ENCODE data around the gene DDC. TPM values are rescaled to one million over a fixed set of nuclear protein-coding genes. Genes with fewer than 3 reads are reported as not detected.
"Not testable (repeated sequence)": the region's sequence is repeated elsewhere in the genome, so short reads cannot be mapped to it uniquely, and the experiment has no call there.

DDC gene
- total RNA-seq, 1 donor from 2014 or later, result not detected

GRCh38 chr7:50540785-50541579 is 24.2 kb downstream of the DDC start:
- Mint-ChIP-seq H3K27me3 (ENCODE audit: low read depth) (no peaks in the 10 kb centered on the region), H3K36me3 (ENCODE audit: low read depth) (no peaks in the 10 kb centered on the region), H3K9me3 (no peaks in the 10 kb centered on the region), H3K4me1 (ENCODE audit: low read depth) (no peaks in the 10 kb centered on the region), H3K4me3 (ENCODE audit: low read depth) (no peak overlapping the region), H3K27ac (no peak overlapping the region)
- no peak for DNase-seq (ENCODE audit: low spot score)
- intact Hi-C loops (cut with micrococcal nuclease), result no loop called here

GRCh38 chr7:50539725-50540124 is 25.5 kb downstream of the DDC start:
- no peaks in the 10 kb centered on the region for H3K36me3 Mint-ChIP-seq (ENCODE audit: low read depth)
- H3K9me3 Mint-ChIP-seq, result no peaks in the 10 kb centered on the region
- H3K27ac Mint-ChIP-seq, result no peak overlapping the region
- DNase-seq (ENCODE audit: low spot score), result no peak
- intact Hi-C loops (cut with micrococcal nuclease), result no loop called here
- H3K27me3 Mint-ChIP-seq (ENCODE audit: low read depth), result no peaks in the 10 kb centered on the region
- H3K4me1 Mint-ChIP-seq (ENCODE audit: low read depth), result peaks cover 4% of the 10 kb centered on the region
- no peak overlapping the region for H3K4me3 Mint-ChIP-seq (ENCODE audit: low read depth)

GRCh38 chr7:50538478-50538877 is 26.7 kb downstream of the DDC start:
- intact Hi-C loops (cut with micrococcal nuclease), result no loop called here
- DNase-seq (ENCODE audit: low spot score), result no peak
- H3K4me3 Mint-ChIP-seq (ENCODE audit: low read depth), result no peak overlapping the region
- H3K36me3 Mint-ChIP-seq (ENCODE audit: low read depth), result no peaks in the 10 kb centered on the region
- no peaks in the 10 kb centered on the region for H3K27me3 Mint-ChIP-seq (ENCODE audit: low read depth)
- H3K9me3 Mint-ChIP-seq, result no peaks in the 10 kb centered on the region
- no peak overlapping the region for H3K27ac Mint-ChIP-seq
- peaks cover 11% of the 10 kb centered on the region for H3K4me1 Mint-ChIP-seq (ENCODE audit: low read depth)

- Mint-ChIP-seq H3K9me3 (no peaks in the 10 kb centered on the region), H3K27me3 (ENCODE audit: low read depth) (peaks cover under 1% of the 10 kb centered on the region), H3K4me1 (ENCODE audit: low read depth) (peaks cover 13% of the 10 kb centered on the region), H3K27ac (no peak overlapping the region), H3K4me3 (ENCODE audit: low read depth) (no peak overlapping the region), H3K36me3 (ENCODE audit: low read depth) (no peaks in the 10 kb centered on the region)
- no peak for DNase-seq (ENCODE audit: low spot score)
- intact Hi-C loops (cut with micrococcal nuclease), result no loop called here
These were observed 27.8 kb downstream of the DDC start for GRCh38 chr7:50537417-50537816.

- H3K27ac Mint-ChIP-seq; intact Hi-C loops (cut with micrococcal nuclease); H3K27me3 Mint-ChIP-seq (ENCODE audit: low read depth); H3K9me3 Mint-ChIP-seq; DNase-seq (ENCODE audit: low spot score); H3K36me3 Mint-ChIP-seq (ENCODE audit: low read depth); H3K4me3 Mint-ChIP-seq (ENCODE audit: low read depth): not testable (repeated sequence)
- peaks cover 31% of the 10 kb centered on the region for H3K4me1 Mint-ChIP-seq (ENCODE audit: low read depth)
These were observed 29.9 kb downstream of the DDC start for GRCh38 chr7:50535291-50535711.

- intact Hi-C loops (cut with micrococcal nuclease), result loop anchor here (5.0 kb wide), 1 partner anchor 63 kb away; no protein-coding TSS in a partner anchor
- DNase-seq (ENCODE audit: low spot score), result no peak
- peaks cover 31% of the 10 kb centered on the region for H3K4me1 Mint-ChIP-seq (ENCODE audit: low read depth)
- peaks cover 1% of the 10 kb centered on the region for H3K27me3 Mint-ChIP-seq (ENCODE audit: low read depth)
- no peak overlapping the region for H3K4me3 Mint-ChIP-seq (ENCODE audit: low read depth)
- no peak overlapping the region for H3K27ac Mint-ChIP-seq
- no peaks in the 10 kb centered on the region for H3K36me3 Mint-ChIP-seq (ENCODE audit: low read depth)
- no peaks in the 10 kb centered on the region for H3K9me3 Mint-ChIP-seq
These were observed 30.4 kb downstream of the DDC start for GRCh38 chr7:50534690-50535290.

- H3K4me1 Mint-ChIP-seq (ENCODE audit: low read depth), result peaks cover 31% of the 10 kb centered on the region
- H3K27me3 Mint-ChIP-seq (ENCODE audit: low read depth), result peaks cover 1% of the 10 kb centered on the region
- H3K36me3 Mint-ChIP-seq (ENCODE audit: low read depth), result no peaks in the 10 kb centered on the region
- no peak overlapping the region for H3K4me3 Mint-ChIP-seq (ENCODE audit: low read depth)
- no peaks in the 10 kb centered on the region for H3K9me3 Mint-ChIP-seq
- H3K27ac Mint-ChIP-seq, result no peak overlapping the region
- DNase-seq (ENCODE audit: low spot score), result no peak
- intact Hi-C loops (cut with micrococcal nuclease), result loop anchor here (5.0 kb wide), 1 partner anchor 63 kb away; no protein-coding TSS in a partner anchor
These were observed 31.3 kb downstream of the DDC start for GRCh38 chr7:50533866-50534265.

GRCh38 chr7:50531928-50532327 is 33.3 kb downstream of the DDC start:
- intact Hi-C loops (cut with micrococcal nuclease), result loop anchor here (2.0 to 5.0 kb wide), 2 partner anchors 35 to 65 kb away; no protein-coding TSS in a partner anchor
- DNase-seq (ENCODE audit: low spot score), result no peak

GRCh38 chr7:50531401-50531911 is 33.7 kb downstream of the DDC start:
- Mint-ChIP-seq H3K4me3 (ENCODE audit: low read depth) (no peak overlapping the region), H3K27me3 (ENCODE audit: low read depth) (peaks cover 4% of the 10 kb centered on the region), H3K4me1 (ENCODE audit: low read depth) (peaks cover 31% of the 10 kb centered on the region), H3K27ac (peak overlapping the region; percentile 30), H3K36me3 (ENCODE audit: low read depth) (no peaks in the 10 kb centered on the region), H3K9me3 (no peaks in the 10 kb centered on the region)
- intact Hi-C loops (cut with micrococcal nuclease), result loop anchor here (2.0 to 5.0 kb wide), 2 partner anchors 35 to 66 kb away; no protein-coding TSS in a partner anchor
- DNase-seq (ENCODE audit: low spot score), result no peak

More at GRCh38 chr7:50531928-50532327, 33.3 kb downstream of the DDC start:
- no peak overlapping the region for H3K27ac Mint-ChIP-seq
- H3K36me3 Mint-ChIP-seq (ENCODE audit: low read depth), result no peaks in the 10 kb centered on the region
- no peaks in the 10 kb centered on the region for H3K9me3 Mint-ChIP-seq
- H3K27me3 Mint-ChIP-seq (ENCODE audit: low read depth), result peaks cover 2% of the 10 kb centered on the region
- H3K4me1 Mint-ChIP-seq (ENCODE audit: low read depth), result peaks cover 31% of the 10 kb centered on the region
- no peak overlapping the region for H3K4me3 Mint-ChIP-seq (ENCODE audit: low read depth)

- Mint-ChIP-seq H3K4me1 (ENCODE audit: low read depth) (peaks cover 31% of the 10 kb centered on the region), H3K27ac (no peak overlapping the region), H3K36me3 (ENCODE audit: low read depth) (no peaks in the 10 kb centered on the region), H3K27me3 (ENCODE audit: low read depth) (peaks cover 6% of the 10 kb centered on the region), H3K9me3 (no peaks in the 10 kb centered on the region), H3K4me3 (ENCODE audit: low read depth) (no peak overlapping the region)
- DNase-seq (ENCODE audit: low spot score), result no peak
- intact Hi-C loops (cut with micrococcal nuclease), result loop anchor here (2.0 to 5.0 kb wide), 2 partner anchors 34 to 67 kb away; no protein-coding TSS in a partner anchor
These were observed 34.4 kb downstream of the DDC start for GRCh38 chr7:50530766-50531165.

- Mint-ChIP-seq H3K9me3 (peaks cover 3% of the 10 kb centered on the region), H3K4me3 (ENCODE audit: low read depth) (no peak overlapping the region), H3K4me1 (ENCODE audit: low read depth) (peaks cover 23% of the 10 kb centered on the region), H3K36me3 (ENCODE audit: low read depth) (no peaks in the 10 kb centered on the region), H3K27ac (no peak overlapping the region), H3K27me3 (ENCODE audit: low read depth) (peaks cover 13% of the 10 kb centered on the region)
- DNase-seq (ENCODE audit: low spot score), result no peak
- intact Hi-C loops (cut with micrococcal nuclease), result no loop called here
These were observed 35.9 kb downstream of the DDC start for GRCh38 chr7:50529093-50529862.

- intact Hi-C loops (cut with micrococcal nuclease), result no loop called here
- H3K27ac Mint-ChIP-seq, result no peak overlapping the region
- H3K9me3 Mint-ChIP-seq, result peaks cover 3% of the 10 kb centered on the region
- H3K36me3 Mint-ChIP-seq (ENCODE audit: low read depth), result no peaks in the 10 kb centered on the region
- no peak for DNase-seq (ENCODE audit: low spot score)
- peaks cover 16% of the 10 kb centered on the region for H3K27me3 Mint-ChIP-seq (ENCODE audit: low read depth)
- H3K4me1 Mint-ChIP-seq (ENCODE audit: low read depth), result peaks cover 20% of the 10 kb centered on the region
- H3K4me3 Mint-ChIP-seq (ENCODE audit: low read depth), result no peak overlapping the region
These were observed 36.7 kb downstream of the DDC start for GRCh38 chr7:50528266-50529092.

All from activated T-helper 2 cell treated with anti-CD3 and anti-CD28 coated beads, Interferon-gamma antibody, Interleukin-2, Interleukin-4, amounts not matched to agents 10 μg/mL and 5 μg/mL and 100 μg/mL, durations not matched to agents 14 hours and 24 hours and 36 hours (primary cell).